Astrocyte of the hippocampus (primary cell): ENCODE data around the gene PKNOX2.

Source experiments
- DNase-seq: peaks from one replicate; pipeline ENCODE4 v3.0.0; 2011; ENCODE audit warnings: low read depth, low spot score

PKNOX2 gene

GRCh38 chr11:125229916-125230315 is 65.4 kb downstream of the PKNOX2 start:
- no peak for DNase-seq

- DNase-seq = no peak
Measured at GRCh38 chr11:125233116-125233515, 68.6 kb downstream of the PKNOX2 start.

GRCh38 chr11:125233736-125234275 is 69.3 kb downstream of the PKNOX2 start:
- no peak for DNase-seq

GRCh38 chr11:125235071-125235471 is 70.5 kb downstream of the PKNOX2 start:
- no peak for DNase-seq

DNA sequence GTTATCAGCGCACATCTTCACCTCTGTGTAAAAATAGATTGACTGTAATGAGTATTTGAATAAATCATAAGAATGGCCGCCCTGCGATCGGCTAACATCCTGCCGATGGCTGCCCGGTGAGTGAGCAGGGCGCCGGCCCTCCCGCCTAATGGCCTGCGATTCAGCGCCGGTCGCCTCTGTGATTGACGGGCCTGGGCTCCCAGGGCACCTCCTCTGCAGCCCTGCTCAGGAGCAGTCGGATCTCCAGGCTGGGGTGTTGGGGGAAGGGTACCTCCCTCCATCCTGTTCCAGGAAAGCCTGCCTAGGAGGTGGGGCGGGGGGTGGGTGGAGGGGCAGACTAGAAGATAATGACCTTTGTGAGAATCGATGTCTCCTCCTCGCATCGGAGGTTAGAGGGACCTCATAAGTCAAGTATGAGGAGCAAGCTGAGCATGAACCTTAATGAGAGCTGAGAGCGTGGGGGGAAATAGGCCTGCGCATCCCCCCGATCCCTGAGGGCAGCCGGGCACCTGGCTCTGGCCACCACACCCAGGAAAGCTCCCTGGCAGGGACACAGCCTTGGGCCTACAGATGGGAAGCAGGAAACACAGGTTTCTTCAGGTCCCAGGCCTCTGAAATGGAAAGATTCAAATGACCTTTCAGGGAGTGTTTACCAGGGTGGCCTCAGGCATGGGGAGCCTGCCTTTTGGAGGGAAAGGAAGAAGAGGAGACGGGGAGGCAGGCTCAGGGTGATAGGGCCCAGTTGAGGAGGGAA is 71.7 kb downstream of the PKNOX2 start:
- DNase-seq = no peak

GRCh38 chr11:125239585-125240560 is 75.3 kb downstream of the PKNOX2 start:
- DNase-seq = no peak

- no peak for DNase-seq
Measured at GRCh38 chr11:125241104-125241503, 76.6 kb downstream of the PKNOX2 start.

- DNase-seq = no peak
Measured at GRCh38 chr11:125242141-125242775, 77.7 kb downstream of the PKNOX2 start.

DNA sequence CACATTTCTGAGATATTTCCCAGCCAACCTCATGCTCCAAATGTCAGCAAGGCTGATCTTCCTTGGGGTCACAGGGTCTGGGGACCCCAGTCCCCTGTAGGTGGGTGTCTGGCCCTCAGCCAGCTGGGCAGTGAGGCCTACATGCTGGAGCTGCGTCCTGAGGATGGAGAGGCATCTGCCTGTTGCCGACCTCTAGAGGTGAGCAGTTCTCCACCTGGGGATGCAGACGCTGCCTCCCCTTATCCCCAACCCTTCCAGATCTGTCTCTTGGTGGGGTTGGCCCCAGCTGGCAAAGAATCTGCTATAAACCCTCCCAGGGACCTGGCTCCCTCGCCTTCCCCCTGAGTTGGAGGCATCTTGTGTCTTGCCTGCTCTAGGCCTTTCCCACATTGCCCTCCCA is 79.6 kb downstream of the PKNOX2 start:
- DNase-seq = no peak

DNA sequence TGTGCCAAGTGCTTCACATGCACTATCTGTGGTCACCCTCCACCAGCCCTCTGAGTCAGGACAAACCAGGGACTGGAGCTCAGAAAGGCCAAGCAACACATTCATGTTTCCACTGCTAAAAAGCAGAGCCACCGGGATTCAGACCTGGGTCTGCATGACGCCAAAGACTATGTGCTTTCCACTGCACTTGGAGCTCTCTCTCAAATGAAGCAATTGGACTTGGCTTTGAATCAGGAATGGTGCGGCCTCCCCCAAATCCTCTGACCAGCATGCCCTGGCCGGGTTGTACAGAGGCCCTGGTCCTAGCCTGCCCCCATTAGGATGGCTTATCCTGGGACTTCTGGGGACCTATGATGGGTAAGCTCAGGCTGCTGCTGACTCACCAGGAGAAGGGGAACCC is 80.7 kb downstream of the PKNOX2 start:
- no peak for DNase-seq

DNA sequence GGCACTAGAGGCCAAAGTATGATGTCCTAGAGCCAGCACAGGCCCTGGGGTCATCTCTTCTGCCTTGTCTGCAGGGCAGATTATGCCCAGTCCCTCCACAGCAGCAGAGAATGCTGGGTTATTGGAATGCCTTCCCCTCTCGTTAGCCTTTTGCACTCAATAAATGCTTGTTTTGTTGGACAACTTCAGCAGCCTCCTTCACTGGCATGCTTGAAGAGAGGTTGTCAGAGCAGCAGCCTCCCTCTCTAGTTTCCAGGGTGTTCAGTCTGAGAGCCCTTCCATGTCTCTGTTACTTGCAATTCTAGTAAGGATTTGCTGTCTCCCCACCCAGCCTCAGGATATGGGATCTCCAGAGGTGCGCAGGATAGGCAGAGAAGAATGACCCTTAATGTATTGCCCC is 82.9 kb downstream of the PKNOX2 start:
- DNase-seq = no peak

- no peak for DNase-seq
Measured at GRCh38 chr11:125250318-125251213, 86.0 kb downstream of the PKNOX2 start.

GRCh38 chr11:125251214-125251545 is 86.6 kb downstream of the PKNOX2 start:
- no peak for DNase-seq

- DNase-seq = peak; percentile 22
Measured at GRCh38 chr11:125251956-125252355, 87.4 kb downstream of the PKNOX2 start.

GRCh38 chr11:125253289-125253688 is 88.7 kb downstream of the PKNOX2 start:
- no peak for DNase-seq

DNA sequence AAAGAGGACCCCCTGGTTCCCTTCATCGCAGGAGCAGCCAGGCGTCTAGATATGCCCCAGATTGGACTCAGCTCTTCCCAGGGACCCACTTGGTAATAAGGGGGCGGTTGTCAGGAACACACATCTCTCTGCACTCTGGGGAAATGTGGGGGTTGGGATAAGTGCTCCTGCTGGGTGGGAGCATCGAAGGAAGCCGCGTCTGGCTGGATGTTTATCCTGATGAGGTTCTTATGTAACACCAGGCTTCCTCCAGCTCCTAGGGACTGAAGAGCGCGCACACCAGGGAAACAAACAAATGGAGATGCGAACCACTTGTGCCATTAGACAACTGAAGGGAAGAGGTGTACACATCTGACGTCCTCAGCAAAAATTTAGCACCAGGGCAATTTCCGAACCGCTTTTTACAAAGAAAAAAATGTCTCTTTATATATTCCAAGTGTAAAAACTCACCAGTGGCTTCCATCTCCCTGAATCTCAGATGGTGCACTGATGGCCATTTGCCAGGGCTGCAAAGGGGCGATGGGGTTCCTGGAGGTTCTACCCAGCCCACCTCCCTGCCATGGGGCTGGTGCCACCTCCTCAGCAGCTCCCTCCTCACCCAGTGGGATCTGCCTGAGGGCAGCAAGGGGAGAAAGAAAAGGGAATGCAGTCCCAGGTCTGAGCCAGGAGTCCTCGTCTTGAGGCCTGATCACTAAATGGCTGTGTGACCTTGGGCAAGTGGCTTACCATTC is 89.4 kb downstream of the PKNOX2 start:
- no peak for DNase-seq

GRCh38 chr11:125256541-125257189 is 92.1 kb downstream of the PKNOX2 start:
- no peak for DNase-seq

DNA sequence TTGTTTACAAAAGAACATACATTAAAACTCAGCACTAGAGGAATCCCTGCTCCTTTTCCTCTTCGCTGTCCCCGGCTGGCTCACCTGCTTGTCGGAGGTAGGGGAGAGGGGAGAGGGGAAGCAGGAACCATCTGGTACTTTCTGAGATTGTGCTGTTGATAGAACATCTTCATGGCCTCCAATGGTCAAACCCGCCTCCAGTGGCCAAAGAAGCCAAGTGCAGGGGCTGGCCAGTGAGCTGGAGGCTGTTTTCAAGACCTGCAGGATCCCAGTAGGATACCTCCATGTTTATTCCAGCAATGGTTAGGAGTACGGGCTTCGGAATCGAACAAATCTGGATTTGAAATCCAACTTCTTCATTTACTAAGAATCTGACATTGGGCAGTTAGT is 92.6 kb downstream of the PKNOX2 start:
- no peak for DNase-seq

DNA sequence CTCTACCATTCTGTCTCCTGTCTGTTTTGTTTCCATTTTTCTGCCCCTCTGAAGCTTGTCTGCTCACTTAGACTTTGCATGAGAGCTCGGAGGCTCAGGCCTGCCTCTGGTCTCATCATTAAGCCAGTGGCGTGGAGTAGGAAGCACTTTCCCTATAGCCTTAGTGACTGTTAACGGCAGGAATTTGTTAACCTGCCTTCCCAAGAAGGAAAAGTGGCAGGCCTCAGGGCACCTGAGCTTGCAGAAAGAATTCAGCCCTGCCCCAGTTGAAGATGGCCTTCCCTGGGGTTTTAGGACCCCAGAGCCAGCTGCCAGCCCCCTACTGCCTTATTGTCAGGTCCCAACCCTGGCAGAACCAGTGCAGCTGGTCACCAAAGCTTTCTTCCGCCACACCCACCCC is 93.2 kb downstream of the PKNOX2 start:
- no peak for DNase-seq
